Adrenal gland (tissue), 12 donors: Measurements from ENCODE around the gene RRM2. TPM values are rescaled to one million over a fixed set of nuclear protein-coding genes. Genes with fewer than 3 reads are reported as not detected.

Source experiments
- DNase-seq, 7 donors: peaks; one replicate each; pipeline ENCODE4 v3.0.0-alpha.2; 2019 to 2020
- H3K27ac ChIP-seq, 5 donors: fragments of 200-600 bp; sonication (generic) in 4 of 5; 1 replicate in 3 of 5; 2 replicates in 2 of 5; pipeline versions ENCODE4 v1.5.1 to v1.8.0; 2016 to 2020; ENCODE audit warnings: mild to moderate bottlenecking in 1 of 5
- H3K27me3 ChIP-seq: fragments of 200-600 bp; 2 replicates; pipeline ENCODE4 v1.8.0; 2021
- H3K36me3 ChIP-seq, 2 donors: fragments of 200-600 bp; replicated peaks in 1 of 2; 1 replicate in 1 of 2; 2 replicates in 1 of 2; pipeline versions ENCODE4 v1.5.1 to v1.8.0; 2018 to 2022
- H3K4me1 ChIP-seq, 2 donors: fragments of 200-600 bp; replicated peaks in 1 of 2; 1 replicate in 1 of 2; 2 replicates in 1 of 2; pipeline versions ENCODE4 v1.5.1 to v1.8.0; 2018 to 2021
- H3K4me3 ChIP-seq, 4 donors: fragments of 200-600 bp; sonication (generic) in 3 of 4; one replicate each; pipeline ENCODE4 v1.5.1; 2016 to 2018
- H3K9me3 ChIP-seq, 3 donors: fragments of 200-600 bp; sonication (generic) in 1 of 3; replicated peaks in 1 of 3; 1 replicate in 2 of 3; 2 replicates in 1 of 3; pipeline versions ENCODE4 v1.5.1 to v1.8.0; 2016 to 2021
- POLR2A ChIP-seq, 2 donors: fragments of 450-650 bp; IDR thresholded peaks; one replicate each; pipeline ENCODE4 v1.6.1; 2017; ENCODE audit warnings: antibody characterized with exemption in 2 of 2, mild to moderate bottlenecking in 2 of 2, moderate library complexity in 1 of 2
- WGBS, 4 donors: extraction: QIAGEN DNeasy Blood & Tissue Kit in 2 of 4; methylation state at CpG; one replicate each; pipeline versions ENCODE4 v1.1.5 to v1.1.7; 2013 to 2017; 5-methylcytosine and 5-hydroxymethylcytosine counted together
- intact Hi-C, 2 donors: fragments of 100-400 bp; cut with DNase I; formaldehyde crosslinking; loops; one replicate each; pipeline versions ENCODE4 v1.14.1 to v1.15.0; 2022 to 2023
- polyA plus RNA-seq, 3 donors: library from polyadenylated mRNA; stranded (reverse); fragments of 200-250 nt in 2 of 3; fragments of 350-450 nt in 1 of 3; fragmentation: Illumina TruSeq in 1 of 3; extraction: RNeasy Lipid Tissue Mini Kit (QIAGEN cat#74804) in 1 of 3; gene quantifications; one replicate each; pipeline ENCODE4 v1.2.3, GENCODE V29; 2013 to 2014
- total RNA-seq, 9 donors: library from RNA; depleted of rRNA in 4 of 9; stranded (reverse); fragments of >200 nt in 4 of 9; fragments of 120-200 nt in 1 of 9; fragmentation: NEBNext Ultra II Directional in 1 of 9; extraction: Animal tissue kit (Norgen Biotek cat#: 25700) in 1 of 9; gene quantifications; one replicate each; pipeline versions ENCODE4 v1.1.0 to v1.2.4, GENCODE V29; 2013 to 2023
- TF ChIP-seq, protein P1 (sequence below), 6 experiments: fragments of 450-650 bp in 4 of 6; fragments of 200-600 bp in 2 of 6; sonication (generic) in 1 of 6; IDR thresholded peaks; 1 replicate in 5 of 6; 2 replicates in 1 of 6; pipeline versions ENCODE4 v1.5.1 to v1.8.0; 2016 to 2021; ENCODE audit warnings: antibody characterized with exemption in 6 of 6, mild to moderate bottlenecking in 2 of 6, moderate library complexity in 1 of 6
- donor health status: healthy with polysubstance abuse.
- donor health status: Bipolar disorder and iron deficiency.
- donor health status: DM: yes; HTN: yes; CAD: no.
- donor health status: DM: no; HTN: no; CAD: no.
- donor health status: DM: no; HTN: no; CAD: no.
- donor health status: DM: yes; HTN: yes; CAD: no.

Gene RRM2
- total and polyA plus RNA-seq, 12 donors: 0.67 to 22.3 (median 3.8) TPM

DNA sequence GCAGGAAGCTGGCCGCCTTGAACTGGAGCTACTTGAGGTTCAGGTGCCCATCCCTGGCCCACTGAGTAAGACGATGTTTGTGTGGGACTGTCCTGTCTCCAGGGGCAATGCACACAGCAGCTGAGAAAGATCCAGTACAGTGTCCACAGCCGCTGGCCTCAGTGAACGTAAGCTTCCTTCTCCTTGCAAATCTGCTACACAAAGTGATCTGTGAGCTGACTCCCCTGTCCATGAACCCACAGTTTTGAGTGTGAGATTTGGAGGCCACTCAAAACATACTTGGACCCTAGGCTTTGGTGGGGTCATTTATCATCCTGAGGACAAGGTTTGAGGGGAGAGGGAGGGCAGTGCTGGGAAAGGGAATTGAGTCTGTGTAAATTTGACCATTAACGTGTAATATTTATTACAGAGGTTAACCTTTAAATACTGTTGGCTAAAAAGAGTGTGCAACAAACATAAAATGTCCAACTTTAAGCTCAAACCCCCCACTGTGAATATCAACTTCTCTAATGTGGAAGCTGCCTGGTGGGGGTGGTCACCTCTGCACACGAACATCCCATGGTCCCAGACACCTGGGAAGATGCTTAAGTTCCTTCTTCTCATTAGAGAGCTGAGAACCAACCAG is 37.4 kb upstream of the RRM2 start:
- H3K9me3 ChIP-seq: no peaks in the 10 kb centered on the region

DNA sequence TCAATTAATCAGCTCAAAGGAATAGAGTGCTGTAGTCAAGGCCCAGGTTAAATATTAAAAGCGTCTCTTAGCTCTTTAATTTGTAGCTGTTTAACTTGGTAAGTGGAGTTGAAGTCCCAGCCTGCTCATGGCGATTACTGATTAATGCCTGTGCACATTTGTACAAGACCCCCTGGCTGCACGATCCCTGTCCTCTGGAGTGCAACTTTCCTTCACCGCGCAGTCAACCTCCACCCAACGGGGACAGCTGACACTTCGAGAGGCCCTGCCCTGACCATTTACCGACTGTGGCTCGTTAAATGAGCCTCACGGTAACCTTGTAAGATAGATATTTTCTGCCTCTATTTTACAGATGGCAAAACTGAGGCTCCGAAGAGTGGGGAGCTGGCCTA is 36.9 kb upstream of the RRM2 start:
- Histone ChIP-seq H3K27ac (no peak overlapping the region), H3K4me3 (no peak overlapping the region), H3K4me1 (peaks cover 0 to under 1% of the 10 kb centered on the region in 2 donors), H3K27me3 (peaks cover 32% of the 10 kb centered on the region), H3K9me3 (no peaks in the 10 kb centered on the region), H3K36me3 (no peaks in the 10 kb centered on the region)
- TF ChIP-seq, protein P1, sequence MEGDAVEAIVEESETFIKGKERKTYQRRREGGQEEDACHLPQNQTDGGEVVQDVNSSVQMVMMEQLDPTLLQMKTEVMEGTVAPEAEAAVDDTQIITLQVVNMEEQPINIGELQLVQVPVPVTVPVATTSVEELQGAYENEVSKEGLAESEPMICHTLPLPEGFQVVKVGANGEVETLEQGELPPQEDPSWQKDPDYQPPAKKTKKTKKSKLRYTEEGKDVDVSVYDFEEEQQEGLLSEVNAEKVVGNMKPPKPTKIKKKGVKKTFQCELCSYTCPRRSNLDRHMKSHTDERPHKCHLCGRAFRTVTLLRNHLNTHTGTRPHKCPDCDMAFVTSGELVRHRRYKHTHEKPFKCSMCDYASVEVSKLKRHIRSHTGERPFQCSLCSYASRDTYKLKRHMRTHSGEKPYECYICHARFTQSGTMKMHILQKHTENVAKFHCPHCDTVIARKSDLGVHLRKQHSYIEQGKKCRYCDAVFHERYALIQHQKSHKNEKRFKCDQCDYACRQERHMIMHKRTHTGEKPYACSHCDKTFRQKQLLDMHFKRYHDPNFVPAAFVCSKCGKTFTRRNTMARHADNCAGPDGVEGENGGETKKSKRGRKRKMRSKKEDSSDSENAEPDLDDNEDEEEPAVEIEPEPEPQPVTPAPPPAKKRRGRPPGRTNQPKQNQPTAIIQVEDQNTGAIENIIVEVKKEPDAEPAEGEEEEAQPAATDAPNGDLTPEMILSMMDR (IDR thresholded peaks at IDR 0.05): no peak
- TF ChIP-seq POLR2A (IDR thresholded peaks at IDR 0.05): no peak
- no peak for DNase-seq
- 83 to 93% (median 89%) methylated on average over 11 of the region's 11 CpGs for WGBS, 4 donors
- intact Hi-C loops: no loop called here

More for the DNA sequence above, 37.4 kb upstream of the RRM2 start:
- Histone ChIP-seq H3K4me1 (peaks cover 0 to 6% of the 10 kb centered on the region in 2 donors), H3K27ac (no peak overlapping the region), H3K36me3 (no peaks in the 10 kb centered on the region), H3K4me3 (no peak overlapping the region), H3K27me3 (peaks cover 37% of the 10 kb centered on the region)
- no peak for DNase-seq
- TF ChIP-seq, protein P1 (IDR thresholded peaks at IDR 0.05): no peak
- no peak for TF ChIP-seq POLR2A (IDR thresholded peaks at IDR 0.05)
- WGBS, 4 donors: 59 to 68% (median 64%) methylated on average over 4 to 6 of the region's 6 CpGs
- intact Hi-C loops: no loop called here

GRCh38 chr2:10086950-10087349 is 35.6 kb upstream of the RRM2 start:
- no peaks in the 10 kb centered on the region for H3K4me1 ChIP-seq
- TF ChIP-seq, protein P1 (IDR thresholded peaks at IDR 0.05): no peak
- no peak for TF ChIP-seq POLR2A (IDR thresholded peaks at IDR 0.05)
- H3K27me3 ChIP-seq: peaks cover 32% of the 10 kb centered on the region
- H3K36me3 ChIP-seq: no peaks in the 10 kb centered on the region
- no peaks in the 10 kb centered on the region for H3K9me3 ChIP-seq
- intact Hi-C loops: no loop called here
- no peak for DNase-seq
- no peak overlapping the region for H3K27ac ChIP-seq
- H3K4me3 ChIP-seq: no peak overlapping the region
- whole genome bisulfite sequencing, 4 donors: 73 to 82% (median 77%) methylated on average over 3 to 4 of the region's 4 CpGs

DNA sequence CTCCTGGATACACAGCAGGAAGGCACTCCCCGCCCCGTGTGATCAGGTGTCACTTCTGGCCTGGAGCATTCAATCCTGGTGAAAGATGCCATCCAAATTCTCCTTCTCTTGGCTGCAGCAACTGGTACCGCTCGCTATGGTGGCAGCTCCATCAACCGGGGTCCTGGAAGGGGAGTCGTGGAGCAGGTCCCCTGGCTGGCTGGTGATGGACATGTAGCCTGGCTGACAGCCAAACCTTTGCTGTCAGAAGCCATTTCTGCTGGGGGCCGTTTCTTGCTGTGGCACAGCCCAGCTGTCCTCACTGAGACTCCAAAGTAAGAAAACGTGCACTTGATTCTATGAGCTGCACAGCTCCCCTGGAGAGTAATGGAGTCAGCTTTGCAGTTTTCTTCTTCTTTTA is 35.2 kb upstream of the RRM2 start:
- Histone ChIP-seq H3K9me3 (no peaks in the 10 kb centered on the region), H3K4me3 (no peak overlapping the region), H3K27me3 (peaks cover 27% of the 10 kb centered on the region), H3K27ac (no peak overlapping the region), H3K4me1 (no peaks in the 10 kb centered on the region), H3K36me3 (no peaks in the 10 kb centered on the region)
- WGBS, 4 donors: 66 to 82% (median 73%) methylated on average over 8 of the region's 8 CpGs
- intact Hi-C loops: no loop called here
- TF ChIP-seq, protein P1 (IDR thresholded peaks at IDR 0.05): no peak
- DNase-seq: no peak
